ENCODE results near the gene TTC19.
A peak's percentile ranks its signal among the peaks of the same experiment; 100 is the strongest.

The TTC19 gene

GRCh38 chr17:16025202-16025601 is 25.6 kb downstream of the TTC19 start:
- no CpG with 5 or more reads among the region's 1 CpG for WGBS (ENCODE audit: insufficient coverage)
- CTCF ChIA-PET: no interaction called here
- H3K27ac ChIP-seq (ENCODE audit: insufficient read depth in 1 of 2, low read depth in 1 of 2, low read length in 2 of 2, poor library complexity in 1 of 2, severe bottlenecking in 2 of 2): no peak overlapping the region
- H3K9me3 ChIP-seq (ENCODE audit: control extremely low read depth in 1 of 5, control insufficient read depth in 4 of 5, insufficient read depth in 2 of 5, low read depth in 1 of 5, low read length in 4 of 5): no peaks in the 10 kb centered on the region
- no peaks in the 10 kb centered on the region for H3K27me3 ChIP-seq (replicated peaks in 2 of 5; ENCODE audit: control insufficient read depth in 4 of 5, insufficient read depth in 5 of 5, low read length in 4 of 5)
- peaks cover 29 to 79% (median 53%) of the 10 kb centered on the region in 4 experiments for H3K36me3 ChIP-seq (ENCODE audit: control insufficient read depth in 4 of 4, insufficient read depth in 4 of 4, low read length in 3 of 4)
- no peak overlapping the region for H3K4me3 ChIP-seq (ENCODE audit: control insufficient read depth in 1 of 7, extremely low read depth in 1 of 7, insufficient read depth in 4 of 7, low read depth in 2 of 7, low read length in 6 of 7)
- no peak for DNase-seq
- POLR2A ChIA-PET: no interaction called here
- H3K4me1 ChIP-seq (ENCODE audit: control extremely low read depth in 1 of 4, control insufficient read depth in 4 of 4, insufficient read depth in 4 of 4, low read length in 3 of 4): peaks cover 0 to 1% (median 0%) of the 10 kb centered on the region in 4 experiments

- Histone ChIP-seq H3K9me3 (ENCODE audit: control extremely low read depth in 1 of 5, control insufficient read depth in 4 of 5, insufficient read depth in 2 of 5, low read depth in 1 of 5, low read length in 4 of 5) (no peaks in the 10 kb centered on the region), H3K4me1 (ENCODE audit: control extremely low read depth in 1 of 4, control insufficient read depth in 4 of 4, insufficient read depth in 4 of 4, low read length in 3 of 4) (peaks cover 0 to 1% (median 0%) of the 10 kb centered on the region in 4 experiments), H3K4me3 (ENCODE audit: control insufficient read depth in 1 of 7, extremely low read depth in 1 of 7, insufficient read depth in 4 of 7, low read depth in 2 of 7, low read length in 6 of 7) (no peak overlapping the region), H3K27me3 (replicated peaks in 2 of 5; ENCODE audit: control insufficient read depth in 4 of 5, insufficient read depth in 5 of 5, low read length in 4 of 5) (no peaks in the 10 kb centered on the region), H3K36me3 (ENCODE audit: control insufficient read depth in 4 of 4, insufficient read depth in 4 of 4, low read length in 3 of 4) (peaks cover 35 to 80% (median 57%) of the 10 kb centered on the region in 4 experiments), H3K27ac (ENCODE audit: insufficient read depth in 1 of 2, low read depth in 1 of 2, low read length in 2 of 2, poor library complexity in 1 of 2, severe bottlenecking in 2 of 2) (no peak overlapping the region)
- POLR2A ChIA-PET: interaction anchor here (0.5 to 0.6 kb wide), 2 partner anchors 12 to 69 kb away, joined by 3 to 8 read pairs; no protein-coding TSS in a partner anchor
- CTCF ChIA-PET: interaction anchor here (1.4 to 1.6 kb wide), 2 partner anchors 11 to 22 kb away, joined by 3 to 6 read pairs; no protein-coding TSS in a partner anchor
- no peak for DNase-seq
- WGBS (ENCODE audit: insufficient coverage): 100% methylated on average over 4 of the region's 5 CpGs
These were observed 27.3 kb downstream of the TTC19 start for GRCh38 chr17:16026895-16027294.

- peak overlapping the region; percentile 10 to 72 for H3K27ac ChIP-seq (ENCODE audit: insufficient read depth in 1 of 2, low read depth in 1 of 2, low read length in 2 of 2, poor library complexity in 1 of 2, severe bottlenecking in 2 of 2)
- H3K9me3 ChIP-seq (ENCODE audit: control extremely low read depth in 1 of 5, control insufficient read depth in 4 of 5, insufficient read depth in 2 of 5, low read depth in 1 of 5, low read length in 4 of 5): no peaks in the 10 kb centered on the region
- CTCF ChIA-PET: interaction anchor here (0.8 to 1.6 kb wide), 2 partner anchors 10 to 79 kb away, joined by 3 to 6 read pairs; no protein-coding TSS in a partner anchor
- H3K36me3 ChIP-seq (ENCODE audit: control insufficient read depth in 4 of 4, insufficient read depth in 4 of 4, low read length in 3 of 4): peaks cover 35 to 88% (median 60%) of the 10 kb centered on the region in 4 experiments
- POLR2A ChIA-PET: no interaction called here
- H3K27me3 ChIP-seq (replicated peaks in 2 of 5; ENCODE audit: control insufficient read depth in 4 of 5, insufficient read depth in 5 of 5, low read length in 4 of 5): no peaks in the 10 kb centered on the region
- no peak overlapping the region for H3K4me3 ChIP-seq (ENCODE audit: control insufficient read depth in 1 of 7, extremely low read depth in 1 of 7, insufficient read depth in 4 of 7, low read depth in 2 of 7, low read length in 6 of 7)
- 100% methylated on average over 2 of the region's 5 CpGs for WGBS (ENCODE audit: insufficient coverage)
- DNase-seq: peak; percentile 35 to 61 (median 55)
- peaks cover 0 to 1% (median 0%) of the 10 kb centered on the region in 4 experiments for H3K4me1 ChIP-seq (ENCODE audit: control extremely low read depth in 1 of 4, control insufficient read depth in 4 of 4, insufficient read depth in 4 of 4, low read length in 3 of 4)
These were observed 28.3 kb downstream of the TTC19 start for GRCh38 chr17:16027708-16028584.

GRCh38 chr17:16033729-16034349 is 34.2 kb downstream of the TTC19 start:
- peaks cover 31 to 89% (median 54%) of the 10 kb centered on the region in 4 experiments for H3K36me3 ChIP-seq (ENCODE audit: control insufficient read depth in 4 of 4, insufficient read depth in 4 of 4, low read length in 3 of 4)
- POLR2A ChIA-PET: no interaction called here

GRCh38 chr17:16036261-16036660 is 36.6 kb downstream of the TTC19 start:
- H3K4me1 ChIP-seq (ENCODE audit: control extremely low read depth in 1 of 4, control insufficient read depth in 4 of 4, insufficient read depth in 4 of 4, low read length in 3 of 4): peaks cover 0 to 3% (median 0%) of the 10 kb centered on the region in 4 experiments
- ChIA-PET POLR2A (no interaction called here), CTCF (interaction anchor here (1.2 to 1.4 kb wide), 2 partner anchors 8 to 206 kb away, joined by 3 to 4 read pairs; no protein-coding TSS in a partner anchor)
- H3K4me3 ChIP-seq (ENCODE audit: control insufficient read depth in 1 of 7, extremely low read depth in 1 of 7, insufficient read depth in 4 of 7, low read depth in 2 of 7, low read length in 6 of 7): no peak overlapping the region
- no peaks in the 10 kb centered on the region for H3K27me3 ChIP-seq (replicated peaks in 2 of 5; ENCODE audit: control insufficient read depth in 4 of 5, insufficient read depth in 5 of 5, low read length in 4 of 5)
- DNase-seq: no peak
- H3K36me3 ChIP-seq (ENCODE audit: control insufficient read depth in 4 of 4, insufficient read depth in 4 of 4, low read length in 3 of 4): peaks cover 27 to 83% (median 61%) of the 10 kb centered on the region in 4 experiments
- WGBS (ENCODE audit: insufficient coverage): 100% methylated on average over 1 of the region's 2 CpGs
- H3K9me3 ChIP-seq (ENCODE audit: control extremely low read depth in 1 of 5, control insufficient read depth in 4 of 5, insufficient read depth in 2 of 5, low read depth in 1 of 5, low read length in 4 of 5): peaks cover 0 to 6% (median 0%) of the 10 kb centered on the region in 5 experiments
- no peak overlapping the region for H3K27ac ChIP-seq (ENCODE audit: insufficient read depth in 1 of 2, low read depth in 1 of 2, low read length in 2 of 2, poor library complexity in 1 of 2, severe bottlenecking in 2 of 2)

More at GRCh38 chr17:16033729-16034349, 34.2 kb downstream of the TTC19 start:
- CTCF ChIA-PET: no interaction called here
- Histone ChIP-seq H3K27ac (ENCODE audit: insufficient read depth in 1 of 2, low read depth in 1 of 2, low read length in 2 of 2, poor library complexity in 1 of 2, severe bottlenecking in 2 of 2) (no peak overlapping the region), H3K9me3 (ENCODE audit: control extremely low read depth in 1 of 5, control insufficient read depth in 4 of 5, insufficient read depth in 2 of 5, low read depth in 1 of 5, low read length in 4 of 5) (peaks cover 0 to 6% (median 0%) of the 10 kb centered on the region in 5 experiments), H3K27me3 (replicated peaks in 2 of 5; ENCODE audit: control insufficient read depth in 4 of 5, insufficient read depth in 5 of 5, low read length in 4 of 5) (no peaks in the 10 kb centered on the region), H3K4me1 (ENCODE audit: control extremely low read depth in 1 of 4, control insufficient read depth in 4 of 4, insufficient read depth in 4 of 4, low read length in 3 of 4) (peaks cover 0 to 3% (median 0%) of the 10 kb centered on the region in 4 experiments), H3K4me3 (ENCODE audit: control insufficient read depth in 1 of 7, extremely low read depth in 1 of 7, insufficient read depth in 4 of 7, low read depth in 2 of 7, low read length in 6 of 7) (no peak overlapping the region)
- WGBS (ENCODE audit: insufficient coverage): 100% methylated on average over 2 of the region's 7 CpGs
- DNase-seq: no peak

- Histone ChIP-seq H3K27ac (ENCODE audit: insufficient read depth in 1 of 2, low read depth in 1 of 2, low read length in 2 of 2, poor library complexity in 1 of 2, severe bottlenecking in 2 of 2) (peak overlapping the region; percentile 34 to 43), H3K27me3 (replicated peaks in 2 of 5; ENCODE audit: control insufficient read depth in 4 of 5, insufficient read depth in 5 of 5, low read length in 4 of 5) (no peaks in the 10 kb centered on the region), H3K36me3 (ENCODE audit: control insufficient read depth in 4 of 4, insufficient read depth in 4 of 4, low read length in 3 of 4) (peaks cover 33 to 80% (median 57%) of the 10 kb centered on the region in 4 experiments), H3K4me1 (ENCODE audit: control extremely low read depth in 1 of 4, control insufficient read depth in 4 of 4, insufficient read depth in 4 of 4, low read length in 3 of 4) (peaks cover 0 to 3% (median 0%) of the 10 kb centered on the region in 4 experiments), H3K4me3 (ENCODE audit: control insufficient read depth in 1 of 7, extremely low read depth in 1 of 7, insufficient read depth in 4 of 7, low read depth in 2 of 7, low read length in 6 of 7) (no peak overlapping the region), H3K9me3 (ENCODE audit: control extremely low read depth in 1 of 5, control insufficient read depth in 4 of 5, insufficient read depth in 2 of 5, low read depth in 1 of 5, low read length in 4 of 5) (peaks cover 0 to 6% (median 0%) of the 10 kb centered on the region in 5 experiments)
- DNase-seq: no peak
- ChIA-PET CTCF (interaction anchor here (0.8 to 1.8 kb wide), 2 partner anchors 8 to 11 kb away, joined by 4 to 6 read pairs; no protein-coding TSS in a partner anchor), POLR2A (no interaction called here)
These were observed 38.0 kb downstream of the TTC19 start for GRCh38 chr17:16037636-16038035.
